K562 (cell line): Measurements from ENCODE around the gene WDR35. TPM values are rescaled to one million over a fixed set of nuclear protein-coding genes. Genes with fewer than 3 reads are reported as not detected.

Source experiments
- CHD4 ChIP-seq: fragments of 200-600 bp; sonication (generic); IDR thresholded peaks from 3 replicates; pipeline ENCODE4 v1.6.1; 2012; ENCODE audit warnings: low read depth, mild to moderate bottlenecking, mixed read lengths, low read length, inconsistent platforms; ENCODE audit not compliant: insufficient read depth, insufficient replicate concordance, poor library complexity, severe bottlenecking
- EGR1 ChIP-seq: fragments of 450-650 bp; conservative IDR thresholded peaks from 2 replicates; pipeline ENCODE4 v1.6.1; 2017; ENCODE audit warnings: mild to moderate bottlenecking
- ELF4 ChIP-seq: fragments of 450-650 bp; formaldehyde crosslinking; IDR thresholded peaks from 2 replicates; pipeline ENCODE4 v1.4.0; 2022; ENCODE audit warnings: missing genetic modification characterization
- MYC ChIP-seq, 2 experiments: fragments of 250-450 bp in 1 of 2; sonication (Bioruptor Pico) in 1 of 2; IDR thresholded peaks; 2 replicates each; pipeline versions ENCODE4 v1.5.1 to v1.6.1; 2012 to 2021; ENCODE audit warnings: low read depth in 2 of 2, borderline replicate concordance in 1 of 2, improper control_type of control experiment in 1 of 2, low read length in 1 of 2, mild to moderate bottlenecking in 1 of 2, moderate library complexity in 1 of 2
- ZFPM2 ChIP-seq: fragments of 250-450 bp; sonication (Bioruptor Pico); IDR thresholded peaks from 2 replicates; pipeline ENCODE4 v1.5.1; 2022; ENCODE audit warnings: mild to moderate bottlenecking
- ZNF165 ChIP-seq: fragments of 250-450 bp; sonication (Bioruptor Pico); IDR thresholded peaks from 2 replicates; pipeline ENCODE4 v1.4.0; 2020; ENCODE audit warnings: borderline replicate concordance
- ZNF217 ChIP-seq: sonication (generic); formaldehyde crosslinking; IDR thresholded peaks from 2 replicates; pipeline ENCODE4 v1.8.0; 2022; ENCODE audit warnings: mild to moderate bottlenecking, missing genetic modification reagents
- ZNF239 ChIP-seq: fragments of 250-450 bp; sonication (Bioruptor Pico); IDR thresholded peaks from 2 replicates; pipeline ENCODE4 v1.4.0; 2020; ENCODE audit warnings: mild to moderate bottlenecking
- ZNF699 ChIP-seq: fragments of 250-450 bp; sonication (Bioruptor Pico); IDR thresholded peaks from 2 replicates; pipeline ENCODE4 v1.8.0; 2021; ENCODE audit warnings: mild to moderate bottlenecking, moderate library complexity; ENCODE audit not compliant: insufficient replicate concordance
- polyA plus RNA-seq, 8 experiments: library from polyadenylated mRNA; depleted of rRNA in 4 of 8; stranded (reverse) in 5 of 8; unstranded in 3 of 8; fragments of >200 nt; fragmentation: Nextera tagmentation in 2 of 8; fragmentation: Illumina TruSeq in 1 of 8; extraction: Ambion mirVana in 2 of 8; extraction: Trizol in 1 of 8; gene quantifications; 2 replicates each; pipeline versions ENCODE4 v1.2.1 to v1.2.3, GENCODE V29; 2011 to 2014; ENCODE audit warnings: inconsistent platforms in 1 of 8, missing spikeins in 1 of 8
- total RNA-seq, 7 experiments: library from RNA; depleted of rRNA in 6 of 7; stranded (reverse); fragments of >200 nt in 6 of 7; fragmentation: Illumina TruSeq in 2 of 7; extraction: Trizol in 2 of 7; gene quantifications; 2 replicates each; pipeline versions ENCODE4 v1.2.1 to v1.2.3, GENCODE V29; 2011 to 2021; ENCODE audit warnings: low replicate concordance in 1 of 7
- TF ChIP-seq, protein P1 (sequence below): fragments of 250-450 bp; sonication (Bioruptor Pico); IDR thresholded peaks from 2 replicates; pipeline ENCODE4 v1.4.0; 2020
- TF ChIP-seq, protein P2 (sequence below): IDR thresholded peaks from 2 replicates; pipeline ENCODE4 v1.6.1; 2016; ENCODE audit warnings: missing genetic modification characterization, missing compliant biosample characterization
- TF ChIP-seq, protein P3 (sequence below): fragments of 450-650 bp; IDR thresholded peaks from 2 replicates; pipeline ENCODE4 v1.6.1; 2017; ENCODE audit warnings: antibody characterized with exemption
- TF ChIP-seq, protein P4 (sequence below): fragments of 250-450 bp; sonication (Bioruptor Pico); IDR thresholded peaks from 2 replicates; pipeline ENCODE4 v1.8.0; 2022; ENCODE audit warnings: inconsistent platforms, mild to moderate bottlenecking, moderate library complexity, borderline replicate concordance

The WDR35 gene
- total and polyA plus RNA-seq, 9 of the 15 experiments (the other 6 are each of a cell fraction or from before 2014, with no cell fraction given): 3.3 to 13.1 (median 8.0) TPM

DNA sequence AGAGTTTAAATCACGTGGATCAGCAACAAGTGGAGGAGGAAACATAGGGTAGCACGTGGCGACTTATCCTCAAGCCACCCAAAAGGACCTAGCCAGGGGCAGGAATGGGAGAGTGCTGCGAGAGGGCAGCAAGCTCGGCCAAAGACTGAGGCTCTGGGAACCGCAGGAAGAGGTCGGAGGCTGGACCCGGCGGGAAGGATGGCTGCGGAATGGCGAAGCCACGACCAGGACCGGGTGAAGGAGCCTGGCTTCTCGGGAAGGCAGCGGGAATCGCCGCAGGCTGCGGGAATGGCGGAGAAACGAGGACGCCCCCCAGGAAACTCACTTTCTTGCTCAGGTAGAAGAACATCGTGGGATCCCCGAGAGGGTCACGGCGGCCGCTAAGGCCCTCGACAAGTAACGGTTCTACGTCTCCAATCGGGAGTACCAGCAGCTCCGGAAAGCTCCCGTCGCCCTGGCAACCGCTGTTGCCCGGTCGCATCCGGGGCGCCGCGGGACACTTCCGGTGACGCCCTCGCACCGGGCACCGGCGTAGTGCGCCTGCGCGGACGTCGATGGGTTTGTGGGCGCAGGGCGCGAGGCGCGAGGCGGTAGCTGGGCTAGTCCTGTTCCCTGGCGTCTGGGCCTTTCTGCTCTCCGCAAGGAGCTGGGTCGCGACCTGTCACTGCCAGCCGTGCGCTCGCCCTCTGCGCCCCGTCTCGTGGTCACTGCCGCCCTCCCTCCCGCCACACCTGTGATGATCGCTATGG is at the start of gene WDR35 (continued):
- no peak for TF ChIP-seq ZNF239 (CRISPR knock-in tag)
- TF ChIP-seq, protein P1, sequence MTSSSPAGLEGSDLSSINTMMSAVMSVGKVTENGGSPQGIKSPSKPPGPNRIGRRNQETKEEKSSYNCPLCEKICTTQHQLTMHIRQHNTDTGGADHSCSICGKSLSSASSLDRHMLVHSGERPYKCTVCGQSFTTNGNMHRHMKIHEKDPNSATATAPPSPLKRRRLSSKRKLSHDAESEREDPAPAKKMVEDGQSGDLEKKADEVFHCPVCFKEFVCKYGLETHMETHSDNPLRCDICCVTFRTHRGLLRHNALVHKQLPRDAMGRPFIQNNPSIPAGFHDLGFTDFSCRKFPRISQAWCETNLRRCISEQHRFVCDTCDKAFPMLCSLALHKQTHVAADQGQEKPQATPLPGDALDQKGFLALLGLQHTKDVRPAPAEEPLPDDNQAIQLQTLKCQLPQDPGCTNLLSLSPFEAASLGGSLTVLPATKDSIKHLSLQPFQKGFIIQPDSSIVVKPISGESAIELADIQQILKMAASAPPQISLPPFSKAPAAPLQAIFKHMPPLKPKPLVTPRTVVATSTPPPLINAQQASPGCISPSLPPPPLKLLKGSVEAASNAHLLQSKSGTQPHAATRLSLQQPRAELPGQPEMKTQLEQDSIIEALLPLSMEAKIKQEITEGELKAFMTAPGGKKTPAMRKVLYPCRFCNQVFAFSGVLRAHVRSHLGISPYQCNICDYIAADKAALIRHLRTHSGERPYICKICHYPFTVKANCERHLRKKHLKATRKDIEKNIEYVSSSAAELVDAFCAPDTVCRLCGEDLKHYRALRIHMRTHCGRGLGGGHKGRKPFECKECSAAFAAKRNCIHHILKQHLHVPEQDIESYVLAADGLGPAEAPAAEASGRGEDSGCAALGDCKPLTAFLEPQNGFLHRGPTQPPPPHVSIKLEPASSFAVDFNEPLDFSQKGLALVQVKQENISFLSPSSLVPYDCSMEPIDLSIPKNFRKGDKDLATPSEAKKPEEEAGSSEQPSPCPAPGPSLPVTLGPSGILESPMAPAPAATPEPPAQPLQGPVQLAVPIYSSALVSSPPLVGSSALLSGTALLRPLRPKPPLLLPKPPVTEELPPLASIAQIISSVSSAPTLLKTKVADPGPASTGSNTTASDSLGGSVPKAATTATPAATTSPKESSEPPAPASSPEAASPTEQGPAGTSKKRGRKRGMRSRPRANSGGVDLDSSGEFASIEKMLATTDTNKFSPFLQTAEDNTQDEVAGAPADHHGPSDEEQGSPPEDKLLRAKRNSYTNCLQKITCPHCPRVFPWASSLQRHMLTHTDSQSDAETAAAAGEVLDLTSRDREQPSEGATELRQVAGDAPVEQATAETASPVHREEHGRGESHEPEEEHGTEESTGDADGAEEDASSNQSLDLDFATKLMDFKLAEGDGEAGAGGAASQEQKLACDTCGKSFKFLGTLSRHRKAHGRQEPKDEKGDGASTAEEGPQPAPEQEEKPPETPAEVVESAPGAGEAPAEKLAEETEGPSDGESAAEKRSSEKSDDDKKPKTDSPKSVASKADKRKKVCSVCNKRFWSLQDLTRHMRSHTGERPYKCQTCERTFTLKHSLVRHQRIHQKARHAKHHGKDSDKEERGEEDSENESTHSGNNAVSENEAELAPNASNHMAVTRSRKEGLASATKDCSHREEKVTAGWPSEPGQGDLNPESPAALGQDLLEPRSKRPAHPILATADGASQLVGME (CRISPR knock-in tag): peak; percentile 28; the same call in 1 of the 2 replicates
- TF ChIP-seq ZFPM2: no peak
- TF ChIP-seq ZNF217 (CRISPR knock-in tag): no peak
- TF ChIP-seq EGR1: peak; percentile 77
- TF ChIP-seq, protein P2, sequence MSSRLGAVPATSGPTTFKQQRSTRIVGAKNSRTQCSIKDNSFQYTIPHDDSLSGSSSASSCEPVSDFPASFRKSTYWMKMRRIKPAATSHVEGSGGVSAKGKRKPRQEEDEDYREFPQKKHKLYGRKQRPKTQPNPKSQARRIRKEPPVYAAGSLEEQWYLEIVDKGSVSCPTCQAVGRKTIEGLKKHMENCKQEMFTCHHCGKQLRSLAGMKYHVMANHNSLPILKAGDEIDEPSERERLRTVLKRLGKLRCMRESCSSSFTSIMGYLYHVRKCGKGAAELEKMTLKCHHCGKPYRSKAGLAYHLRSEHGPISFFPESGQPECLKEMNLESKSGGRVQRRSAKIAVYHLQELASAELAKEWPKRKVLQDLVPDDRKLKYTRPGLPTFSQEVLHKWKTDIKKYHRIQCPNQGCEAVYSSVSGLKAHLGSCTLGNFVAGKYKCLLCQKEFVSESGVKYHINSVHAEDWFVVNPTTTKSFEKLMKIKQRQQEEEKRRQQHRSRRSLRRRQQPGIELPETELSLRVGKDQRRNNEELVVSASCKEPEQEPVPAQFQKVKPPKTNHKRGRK (tag): no peak
- no peak for TF ChIP-seq ELF4 (CRISPR knock-in tag)
- TF ChIP-seq, protein P3, sequence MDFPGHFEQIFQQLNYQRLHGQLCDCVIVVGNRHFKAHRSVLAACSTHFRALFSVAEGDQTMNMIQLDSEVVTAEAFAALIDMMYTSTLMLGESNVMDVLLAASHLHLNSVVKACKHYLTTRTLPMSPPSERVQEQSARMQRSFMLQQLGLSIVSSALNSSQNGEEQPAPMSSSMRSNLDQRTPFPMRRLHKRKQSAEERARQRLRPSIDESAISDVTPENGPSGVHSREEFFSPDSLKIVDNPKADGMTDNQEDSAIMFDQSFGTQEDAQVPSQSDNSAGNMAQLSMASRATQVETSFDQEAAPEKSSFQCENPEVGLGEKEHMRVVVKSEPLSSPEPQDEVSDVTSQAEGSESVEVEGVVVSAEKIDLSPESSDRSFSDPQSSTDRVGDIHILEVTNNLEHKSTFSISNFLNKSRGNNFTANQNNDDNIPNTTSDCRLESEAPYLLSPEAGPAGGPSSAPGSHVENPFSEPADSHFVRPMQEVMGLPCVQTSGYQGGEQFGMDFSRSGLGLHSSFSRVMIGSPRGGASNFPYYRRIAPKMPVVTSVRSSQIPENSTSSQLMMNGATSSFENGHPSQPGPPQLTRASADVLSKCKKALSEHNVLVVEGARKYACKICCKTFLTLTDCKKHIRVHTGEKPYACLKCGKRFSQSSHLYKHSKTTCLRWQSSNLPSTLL: no peak
- TF ChIP-seq MYC (IDR thresholded peaks at IDR 0.05; ENCODE audit: low read depth, low read length): peak; percentile 35; the same call in 1 of the 2 replicates
- no peak for TF ChIP-seq MYC (CRISPR knock-in tag; IDR thresholded peaks at IDR 0.05; ENCODE audit: borderline replicate concordance, low read depth)
- TF ChIP-seq, protein P4, sequence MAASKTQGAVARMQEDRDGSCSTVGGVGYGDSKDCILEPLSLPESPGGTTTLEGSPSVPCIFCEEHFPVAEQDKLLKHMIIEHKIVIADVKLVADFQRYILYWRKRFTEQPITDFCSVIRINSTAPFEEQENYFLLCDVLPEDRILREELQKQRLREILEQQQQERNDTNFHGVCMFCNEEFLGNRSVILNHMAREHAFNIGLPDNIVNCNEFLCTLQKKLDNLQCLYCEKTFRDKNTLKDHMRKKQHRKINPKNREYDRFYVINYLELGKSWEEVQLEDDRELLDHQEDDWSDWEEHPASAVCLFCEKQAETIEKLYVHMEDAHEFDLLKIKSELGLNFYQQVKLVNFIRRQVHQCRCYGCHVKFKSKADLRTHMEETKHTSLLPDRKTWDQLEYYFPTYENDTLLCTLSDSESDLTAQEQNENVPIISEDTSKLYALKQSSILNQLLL (CRISPR knock-in tag): no peak
- TF ChIP-seq CHD4: no peak
- TF ChIP-seq ZNF699 (CRISPR knock-in tag): no peak
- TF ChIP-seq ZNF165: no peak
